Activated T-helper 1 cell treated with anti-CD3 and anti-CD28 coated beads, Interleukin-2, amount 50 U/mL, for 16 hours (primary cell): ENCODE data around the gene SASH1.

Experiments
- DNase-seq, 2 donors: peaks; one replicate each; pipeline ENCODE4 v3.0.0-alpha.2; 2020; ENCODE audit warnings: low read depth in 1 of 2, low spot score in 1 of 2

Gene SASH1

GRCh38 chr6:148538261-148539190, 195.9 kb downstream of the SASH1 start:
- DNase-seq = no peak

- DNase-seq = no peak
Observed at GRCh38 chr6:148543540-148543939, 200.9 kb downstream of the SASH1 start.

DNA sequence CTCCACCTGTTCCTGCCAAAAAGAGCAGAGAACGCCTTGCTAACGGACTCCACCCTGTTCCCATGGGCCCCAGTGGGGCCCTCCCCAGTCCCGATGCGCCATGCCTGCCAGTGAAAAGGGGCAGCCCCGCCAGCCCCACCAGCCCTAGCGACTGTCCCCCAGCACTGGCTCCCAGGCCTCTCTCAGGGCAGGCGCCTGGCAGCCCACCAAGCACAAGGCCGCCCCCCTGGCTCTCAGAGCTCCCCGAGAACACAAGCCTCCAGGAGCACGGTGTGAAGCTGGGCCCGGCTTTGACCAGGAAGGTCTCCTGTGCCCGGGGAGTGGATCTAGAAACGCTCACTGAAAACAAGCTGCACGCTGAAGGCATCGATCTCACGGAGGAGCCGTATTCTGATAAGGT, 201.8 kb downstream of the SASH1 start:
- DNase-seq = no peak

- DNase-seq = no peak
Observed at GRCh38 chr6:148545901-148546300, 203.3 kb downstream of the SASH1 start.

GRCh38 chr6:148547110-148547509, 204.5 kb downstream of the SASH1 start:
- DNase-seq = no peak

- no peak for DNase-seq
Observed at GRCh38 chr6:148548065-148548748, 205.6 kb downstream of the SASH1 start.

DNA sequence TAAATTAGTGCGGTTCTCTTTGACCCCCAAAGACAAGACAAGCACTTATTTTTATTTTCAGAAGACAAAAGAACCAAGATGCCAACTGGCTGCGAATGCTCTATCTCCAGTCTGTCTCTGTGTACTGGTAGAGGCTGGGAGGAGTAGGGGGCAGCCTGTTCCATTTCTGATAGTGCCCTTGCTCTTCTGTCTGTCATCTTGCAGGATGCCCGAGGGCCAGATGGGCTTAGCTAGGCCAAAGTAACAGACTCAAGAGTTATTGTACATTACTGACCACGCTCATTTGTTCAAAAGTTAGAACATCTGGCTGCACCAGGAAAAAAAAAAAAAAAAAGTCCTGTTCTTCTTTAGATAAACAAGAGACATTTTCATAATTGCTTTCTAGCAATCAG, 206.1 kb downstream of the SASH1 start:
- DNase-seq = no peak

GRCh38 chr6:148550569-148550968, 207.9 kb downstream of the SASH1 start:
- DNase-seq = no peak

GRCh38 chr6:148551226-148551625, 208.6 kb downstream of the SASH1 start:
- DNase-seq = no peak

DNA sequence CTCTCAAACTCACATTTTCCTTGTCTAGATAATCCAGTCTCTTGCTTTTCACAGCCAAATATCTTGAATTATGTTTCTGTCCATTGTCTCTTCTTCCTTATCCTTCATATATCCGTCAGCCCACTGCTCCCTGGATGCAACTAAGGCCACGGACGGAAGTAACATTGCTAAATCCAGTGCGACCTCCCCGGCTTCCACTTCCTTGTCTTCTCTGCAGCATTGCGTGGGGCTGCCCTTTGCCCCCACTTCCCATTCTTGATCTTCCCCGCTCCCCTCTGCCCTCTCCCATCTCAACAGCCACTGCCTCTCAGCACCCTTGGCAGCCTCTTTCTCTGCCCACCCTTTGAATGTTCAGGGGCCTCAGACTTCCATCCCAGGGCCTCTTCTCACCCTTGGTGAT, 213.8 kb downstream of the SASH1 start:
- DNase-seq = no peak

- no peak for DNase-seq
Observed at GRCh38 chr6:148557796-148558321, 215.2 kb downstream of the SASH1 start.

DNA sequence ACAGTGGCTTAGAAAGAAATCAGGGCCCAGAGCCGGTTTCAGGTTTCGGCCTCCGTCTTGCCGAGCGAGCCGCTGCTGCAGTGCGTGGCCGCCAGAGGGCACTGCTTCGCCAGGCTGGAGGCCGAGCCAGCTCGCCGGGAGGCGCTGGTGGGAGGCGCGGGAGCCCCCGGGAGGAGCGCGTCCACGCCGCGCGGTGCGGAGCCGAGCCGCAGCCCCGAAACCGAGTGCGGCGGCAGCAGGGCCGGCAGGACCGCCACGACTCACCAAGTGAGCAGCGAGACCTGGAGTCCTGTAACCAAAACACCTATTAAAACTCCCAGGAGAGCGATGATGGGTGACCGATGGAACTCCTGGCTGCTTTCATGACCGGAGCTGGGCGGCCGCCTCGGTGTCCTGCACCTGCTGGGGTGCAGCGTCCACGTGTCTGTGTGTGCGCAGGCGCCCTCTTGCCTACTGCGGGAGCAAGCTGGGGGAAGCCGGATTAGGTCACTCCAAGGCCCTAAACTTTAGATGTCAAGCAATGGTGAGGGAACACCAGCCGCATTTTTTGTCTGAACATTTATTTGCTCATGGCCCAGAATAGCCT, 217.3 kb downstream of the SASH1 start:
- peak; percentile 53 to 54 for DNase-seq

GRCh38 chr6:148561629-148562028, 219.0 kb downstream of the SASH1 start:
- DNase-seq = no peak

DNA sequence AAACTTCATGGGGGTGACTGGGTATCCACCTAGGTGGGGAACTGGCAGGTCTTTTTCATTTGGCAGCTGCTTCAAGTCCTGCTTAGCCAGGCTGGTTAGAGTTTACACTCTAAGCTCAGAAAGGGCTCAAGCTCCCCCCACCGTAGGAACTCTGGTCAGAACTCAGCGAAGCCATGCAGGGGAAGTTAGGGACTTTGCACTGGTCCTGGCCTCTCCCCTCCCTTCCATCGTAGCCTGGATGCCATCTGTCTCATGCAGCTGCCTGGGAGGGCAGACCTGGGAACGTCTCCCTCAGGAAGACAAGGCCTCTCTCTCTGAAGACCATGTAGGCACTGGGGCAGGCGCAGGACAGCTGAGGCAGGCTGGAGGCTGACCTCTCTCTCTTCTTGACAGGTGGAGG, 220.4 kb downstream of the SASH1 start:
- DNase-seq = no peak

DNA sequence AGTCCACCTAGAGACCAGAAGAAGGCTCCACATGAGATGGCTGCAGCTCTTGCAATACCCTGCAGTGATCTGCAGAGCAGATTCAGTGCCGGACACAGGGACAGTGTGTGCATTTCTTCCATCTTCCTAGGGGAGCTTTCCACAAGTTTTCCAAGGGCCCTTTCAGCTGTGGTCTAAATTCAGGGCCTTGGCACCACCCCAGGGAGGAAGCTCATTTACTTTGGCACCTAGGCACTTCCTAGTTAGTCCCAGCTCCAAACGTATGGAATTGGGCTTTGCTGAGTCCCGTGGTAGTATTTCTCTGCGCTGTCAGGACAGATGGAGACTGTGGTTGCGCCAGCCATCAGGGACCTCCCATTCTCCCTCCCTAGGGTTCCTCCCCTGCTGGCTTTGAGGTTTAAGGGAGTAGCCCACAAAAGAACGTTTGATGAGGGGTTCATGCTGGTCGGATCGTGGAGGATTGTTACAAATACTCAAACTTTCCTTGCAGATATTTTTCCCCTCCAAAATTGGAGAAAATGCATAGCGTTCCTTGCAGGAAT, 221.9 kb downstream of the SASH1 start:
- no peak for DNase-seq

DNA sequence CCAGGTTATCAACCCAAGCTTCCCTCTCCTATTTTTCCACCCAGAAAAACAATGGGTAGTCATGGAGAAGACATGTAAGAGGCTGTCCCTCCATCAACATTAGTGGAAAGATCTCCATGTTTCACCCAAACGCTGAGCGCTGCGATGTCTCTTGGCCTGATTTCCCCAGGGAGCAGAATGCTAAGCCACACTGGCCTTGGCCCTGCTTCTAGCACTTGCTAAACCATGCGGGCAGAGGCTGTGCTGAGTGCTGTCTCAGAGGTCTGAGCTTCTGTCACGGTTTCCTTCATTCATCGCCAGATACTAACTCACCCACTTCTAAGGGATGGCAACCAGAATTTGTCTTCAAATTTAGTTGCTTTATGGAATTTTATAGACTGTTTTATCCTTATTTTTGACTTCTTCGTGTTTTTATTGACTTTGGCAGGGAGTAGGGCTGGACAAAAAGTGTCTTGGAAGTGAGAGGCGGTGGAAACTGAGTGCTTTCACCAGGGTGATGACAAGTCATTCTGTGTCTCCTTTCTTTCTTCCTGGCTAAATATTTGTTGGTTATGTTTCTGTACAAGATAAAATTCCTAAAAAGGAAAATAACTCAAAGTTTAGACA, 222.8 kb downstream of the SASH1 start:
- DNase-seq = no peak

DNA sequence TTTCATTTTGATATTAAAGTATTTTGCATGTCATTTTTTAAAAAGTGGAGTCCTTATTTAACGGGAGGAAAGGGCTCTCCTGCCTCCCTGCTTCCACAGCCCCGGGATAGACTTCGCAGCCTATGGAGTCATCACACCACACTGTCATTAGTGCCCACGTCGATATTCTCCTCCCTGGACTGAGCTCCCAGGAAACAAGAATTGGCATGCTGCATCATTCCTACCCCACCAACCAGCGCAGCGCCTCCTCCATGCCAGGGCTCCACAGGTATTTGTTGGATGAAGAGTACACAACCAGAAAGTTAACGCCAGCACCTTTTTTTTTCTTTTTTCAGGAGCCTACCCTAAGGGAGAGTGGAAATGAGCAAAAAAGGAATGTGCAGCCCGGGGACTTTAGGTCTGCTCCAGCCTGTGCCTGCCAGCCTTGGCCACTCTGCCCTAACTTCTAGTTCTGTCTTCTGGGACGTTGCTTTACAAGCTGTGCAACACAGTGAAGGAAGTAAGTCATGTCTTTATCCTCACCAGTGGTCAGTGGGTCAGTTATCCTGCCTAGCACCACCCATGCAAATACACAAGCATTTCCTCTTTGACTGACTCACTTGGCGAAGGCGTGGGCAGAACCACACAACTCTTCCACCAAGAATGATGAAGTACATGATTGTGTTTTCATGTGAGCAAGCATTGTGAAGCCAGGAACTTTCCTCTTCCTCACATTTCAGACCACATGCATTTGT, 223.5 kb downstream of the SASH1 start:
- DNase-seq = no peak

GRCh38 chr6:148566664-148567350, 224.2 kb downstream of the SASH1 start:
- no peak for DNase-seq

- no peak for DNase-seq
Observed at GRCh38 chr6:148570456-148570855, 227.8 kb downstream of the SASH1 start.
